SK-N-SH treated with all-trans-retinoic acid at 6 μM for 48 hours (cell line): ENCODE results near the gene TSPAN33.

Experiments
- ATAC-seq: fragments of 200-7000 bp; cut with Tn5 transposase; 3 replicates; pipeline ENCODE4 v1.9.1; 2020; ENCODE audit warnings: mild to moderate bottlenecking, moderate library complexity
- ARNTL ChIP-seq: fragments of 450-650 bp; formaldehyde crosslinking; IDR thresholded peaks from 2 replicates; pipeline ENCODE4 v1.5.0; 2020; ENCODE audit warnings: low read depth, mild to moderate bottlenecking, moderate library complexity, borderline replicate concordance
- BACH2 ChIP-seq: fragments of 250-450 bp; sonication (Bioruptor Pico); IDR thresholded peaks from 2 replicates; pipeline ENCODE4 v1.9.0; 2021; ENCODE audit warnings: mild to moderate bottlenecking, borderline replicate concordance
- CSDC2 ChIP-seq: fragments of 250-450 bp; sonication (Bioruptor Pico); IDR thresholded peaks from 2 replicates; pipeline ENCODE4 v1.5.0; 2020; ENCODE audit warnings: mild to moderate bottlenecking, moderate library complexity
- ESRRG ChIP-seq: fragments of 250-450 bp; sonication (Bioruptor Pico); IDR thresholded peaks from 2 replicates; pipeline ENCODE4 v1.6.1; 2021; ENCODE audit warnings: mild to moderate bottlenecking
- OSR1 ChIP-seq: fragments of 250-450 bp; sonication (Bioruptor Pico); IDR thresholded peaks from 2 replicates; pipeline ENCODE4 v1.8.0; 2022; ENCODE audit warnings: moderate library complexity, mild to moderate bottlenecking, inconsistent platforms
- PATZ1 ChIP-seq: fragments of 250-450 bp; sonication (Bioruptor Pico); IDR thresholded peaks from 2 replicates; pipeline ENCODE4 v1.8.0; 2020; ENCODE audit warnings: mild to moderate bottlenecking, moderate library complexity, borderline replicate concordance
- POU6F1 ChIP-seq: fragments of 250-450 bp; sonication (Bioruptor Pico); IDR thresholded peaks from 2 replicates; pipeline ENCODE4 v1.8.0; 2021; ENCODE audit warnings: low read depth, mild to moderate bottlenecking, moderate library complexity, borderline replicate concordance
- PPARA ChIP-seq: fragments of 250-450 bp; sonication (Bioruptor Pico); IDR thresholded peaks from 2 replicates; pipeline ENCODE4 v1.5.0; 2020; ENCODE audit warnings: mild to moderate bottlenecking, borderline replicate concordance
- RARB ChIP-seq: fragments of 250-450 bp; sonication (Bioruptor Pico); IDR thresholded peaks from 2 replicates; pipeline ENCODE4 v1.8.0; 2021; ENCODE audit warnings: mild to moderate bottlenecking, moderate library complexity
- SNAI2 ChIP-seq: fragments of 250-450 bp; sonication (Bioruptor Pico); IDR thresholded peaks from 2 replicates; pipeline ENCODE4 v1.5.0; 2020; ENCODE audit warnings: mild to moderate bottlenecking, moderate library complexity
- TCF4 ChIP-seq: fragments of 250-450 bp; sonication (Bioruptor Pico); IDR thresholded peaks from 2 replicates; pipeline ENCODE4 v1.8.0; 2021; ENCODE audit warnings: mild to moderate bottlenecking, moderate library complexity, borderline replicate concordance
- TOX ChIP-seq: fragments of 250-450 bp; sonication (Bioruptor Pico); IDR thresholded peaks from 2 replicates; pipeline ENCODE4 v1.8.0; 2021; ENCODE audit warnings: mild to moderate bottlenecking, moderate library complexity, borderline replicate concordance
- TSHZ2 ChIP-seq: fragments of 250-450 bp; sonication (Bioruptor Pico); IDR thresholded peaks from 2 replicates; pipeline ENCODE4 v1.5.0; 2020; ENCODE audit warnings: mild to moderate bottlenecking, moderate library complexity
- ZC3H10 ChIP-seq: fragments of 250-450 bp; sonication (Bioruptor Pico); IDR thresholded peaks from 2 replicates; pipeline ENCODE4 v1.5.1; 2021; ENCODE audit warnings: mild to moderate bottlenecking, moderate library complexity
- ZFP3 ChIP-seq: fragments of 250-450 bp; sonication (Bioruptor Pico); IDR thresholded peaks from 2 replicates; pipeline ENCODE4 v1.5.0; 2020; ENCODE audit warnings: mild to moderate bottlenecking, moderate library complexity
- ZFP30 ChIP-seq: fragments of 450-650 bp; formaldehyde crosslinking; IDR thresholded peaks from 2 replicates; pipeline ENCODE4 v1.5.0; 2022; ENCODE audit warnings: mild to moderate bottlenecking, moderate library complexity
- ZNF565 ChIP-seq: fragments of 450-650 bp; formaldehyde crosslinking; conservative IDR thresholded peaks from 2 replicates; pipeline ENCODE4 v1.5.0; 2020; ENCODE audit warnings: low read depth, mild to moderate bottlenecking, moderate library complexity
- ZNF70 ChIP-seq: fragments of 450-650 bp; formaldehyde crosslinking; IDR thresholded peaks from 2 replicates; pipeline ENCODE4 v1.5.0; 2020; ENCODE audit warnings: mild to moderate bottlenecking, moderate library complexity
- ZNF8 ChIP-seq: fragments of 450-650 bp; formaldehyde crosslinking; IDR thresholded peaks from 2 replicates; pipeline ENCODE4 v1.5.0; 2020; ENCODE audit warnings: mild to moderate bottlenecking, moderate library complexity
- TF ChIP-seq, protein P1 (sequence below): fragments of 250-450 bp; sonication (Bioruptor Pico); IDR thresholded peaks from 2 replicates; pipeline ENCODE4 v1.5.1; 2021; ENCODE audit warnings: mild to moderate bottlenecking, moderate library complexity

Gene TSPAN33

DNA sequence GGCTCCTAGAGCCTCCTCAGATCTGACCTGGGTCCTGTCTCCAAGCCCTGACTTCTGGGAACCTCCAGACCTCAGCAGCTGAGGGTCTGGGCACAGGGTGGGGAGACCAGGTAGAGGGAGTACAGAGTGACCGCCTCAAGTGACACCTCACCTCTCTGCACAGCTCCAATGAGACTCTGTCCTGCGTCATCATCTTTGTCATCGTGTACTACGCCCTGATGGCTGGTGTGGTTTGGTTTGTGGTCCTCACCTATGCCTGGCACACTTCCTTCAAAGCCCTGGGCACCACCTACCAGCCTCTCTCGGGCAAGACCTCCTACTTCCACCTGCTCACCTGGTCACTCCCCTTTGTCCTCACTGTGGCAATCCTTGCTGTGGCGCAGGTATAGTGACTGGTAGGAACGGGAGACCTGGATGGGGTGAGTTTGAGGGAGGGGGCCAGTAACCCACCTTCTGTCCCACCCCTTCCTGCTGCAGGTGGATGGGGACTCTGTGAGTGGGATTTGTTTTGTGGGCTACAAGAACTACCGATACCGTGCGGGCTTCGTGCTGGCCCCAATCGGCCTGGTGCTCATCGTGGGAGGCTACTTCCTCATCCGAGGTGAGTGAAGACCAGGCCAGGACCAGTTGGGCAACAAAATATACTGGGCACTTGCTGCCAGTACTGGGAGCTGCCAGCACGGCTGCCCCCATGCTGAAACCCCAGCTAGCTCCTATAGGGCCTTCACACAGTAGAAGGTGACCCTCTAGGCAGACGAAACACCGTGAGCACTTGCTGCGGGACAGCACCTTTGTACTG lies 61.7 kb downstream of the TSPAN33 start:
- no peak for TF ChIP-seq ARNTL (CRISPR knock-in tag)
- no peak for TF ChIP-seq ZFP30 (CRISPR knock-in tag)
- TF ChIP-seq OSR1 (CRISPR knock-in tag), result no peak
- TF ChIP-seq RARB (CRISPR knock-in tag), result no peak
- no peak for TF ChIP-seq CSDC2
- no peak for TF ChIP-seq TCF4
- TF ChIP-seq ZC3H10 (CRISPR knock-in tag), result no peak
- no peak for TF ChIP-seq ESRRG
- TF ChIP-seq POU6F1, result no peak
- TF ChIP-seq TSHZ2 (CRISPR knock-in tag), result no peak
- TF ChIP-seq ZNF70 (CRISPR knock-in tag), result no peak
- TF ChIP-seq ZNF565 (CRISPR knock-in tag), result no peak
- TF ChIP-seq ZFP3, result no peak
- no peak for TF ChIP-seq SNAI2
- TF ChIP-seq, all 23 proteins: peak for 0
- no peak for ATAC-seq

- no peak for TF ChIP-seq ESRRG
- TF ChIP-seq, protein P1, sequence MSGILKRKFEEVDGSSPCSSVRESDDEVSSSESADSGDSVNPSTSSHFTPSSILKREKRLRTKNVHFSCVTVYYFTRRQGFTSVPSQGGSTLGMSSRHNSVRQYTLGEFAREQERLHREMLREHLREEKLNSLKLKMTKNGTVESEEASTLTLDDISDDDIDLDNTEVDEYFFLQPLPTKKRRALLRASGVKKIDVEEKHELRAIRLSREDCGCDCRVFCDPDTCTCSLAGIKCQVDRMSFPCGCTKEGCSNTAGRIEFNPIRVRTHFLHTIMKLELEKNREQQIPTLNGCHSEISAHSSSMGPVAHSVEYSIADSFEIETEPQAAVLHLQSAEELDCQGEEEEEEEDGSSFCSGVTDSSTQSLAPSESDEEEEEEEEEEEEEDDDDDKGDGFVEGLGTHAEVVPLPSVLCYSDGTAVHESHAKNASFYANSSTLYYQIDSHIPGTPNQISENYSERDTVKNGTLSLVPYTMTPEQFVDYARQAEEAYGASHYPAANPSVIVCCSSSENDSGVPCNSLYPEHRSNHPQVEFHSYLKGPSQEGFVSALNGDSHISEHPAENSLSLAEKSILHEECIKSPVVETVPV, result no peak
- TF ChIP-seq, all 23 proteins: peak for 0
- no peak for ATAC-seq
Observed at GRCh38 chr7:129208667-129209066, 64.2 kb downstream of the TSPAN33 start.

GRCh38 chr7:129209067-129209926 lies 64.8 kb downstream of the TSPAN33 start:
- TF ChIP-seq CSDC2, result no peak
- TF ChIP-seq ZFP3, result no peak
- no peak for TF ChIP-seq ZNF70 (CRISPR knock-in tag)
- no peak for TF ChIP-seq PATZ1 (CRISPR knock-in tag)
- no peak for TF ChIP-seq OSR1 (CRISPR knock-in tag)
- TF ChIP-seq TSHZ2 (CRISPR knock-in tag), result no peak
- TF ChIP-seq ESRRG, result no peak
- no peak for TF ChIP-seq BACH2 (CRISPR knock-in tag)
- no peak for TF ChIP-seq TOX (CRISPR knock-in tag)
- TF ChIP-seq POU6F1, result no peak
- TF ChIP-seq ZFP30 (CRISPR knock-in tag), result no peak
- TF ChIP-seq SNAI2, result no peak
- TF ChIP-seq PPARA (CRISPR knock-in tag), result no peak
- TF ChIP-seq ZNF8 (CRISPR knock-in tag), result no peak
- TF ChIP-seq, protein P1, result no peak
- TF ChIP-seq ZC3H10 (CRISPR knock-in tag), result no peak
- TF ChIP-seq TCF4, result no peak
- TF ChIP-seq, all 23 proteins: peak for 0
- ATAC-seq, result no peak
